Activated gamma-delta T cell (primary cell): Measurements from ENCODE around the gene LGR6.
"Not testable (repeated sequence)": the region's sequence is repeated elsewhere in the genome, so short reads cannot be mapped to it uniquely, and the experiment has no call there.

Experiments used
- DNase-seq: peaks from one replicate; lab custom pipeline; 2025; lab: John Stamatoyannopoulos, UW

The LGR6 gene

GRCh38 chr1:202221911-202222909, 28.6 kb downstream of the LGR6 start:
- no peak for DNase-seq

- DNase-seq = no peak
These were observed 29.7 kb downstream of the LGR6 start for GRCh38 chr1:202223121-202223860.

GRCh38 chr1:202224453-202224852, 30.9 kb downstream of the LGR6 start:
- no peak for DNase-seq

GRCh38 chr1:202225131-202225530, 31.5 kb downstream of the LGR6 start:
- DNase-seq = no peak

GRCh38 chr1:202227053-202227672, 33.6 kb downstream of the LGR6 start:
- DNase-seq = no peak

- no peak for DNase-seq
These were observed 34.4 kb downstream of the LGR6 start for GRCh38 chr1:202227997-202228401.

- no peak for DNase-seq
These were observed 35.0 kb downstream of the LGR6 start for GRCh38 chr1:202228484-202229122.

GRCh38 chr1:202229376-202229775, 35.8 kb downstream of the LGR6 start:
- no peak for DNase-seq

GRCh38 chr1:202230061-202230938, 36.7 kb downstream of the LGR6 start:
- no peak for DNase-seq

GRCh38 chr1:202230939-202231645, 37.5 kb downstream of the LGR6 start:
- DNase-seq = no peak

- no peak for DNase-seq
These were observed 39.6 kb downstream of the LGR6 start for GRCh38 chr1:202233171-202233570.

- DNase-seq = no peak
These were observed 40.2 kb downstream of the LGR6 start for GRCh38 chr1:202233804-202234203.

GRCh38 chr1:202234331-202235002, 40.9 kb downstream of the LGR6 start:
- DNase-seq = no peak

GRCh38 chr1:202235003-202235660, 41.5 kb downstream of the LGR6 start:
- no peak for DNase-seq

GRCh38 chr1:202235856-202236837, 42.5 kb downstream of the LGR6 start:
- DNase-seq = no peak

GRCh38 chr1:202237052-202237451, 43.5 kb downstream of the LGR6 start:
- no peak for DNase-seq

- no peak for DNase-seq
These were observed 45.3 kb downstream of the LGR6 start for GRCh38 chr1:202238914-202239313.

GRCh38 chr1:202240226-202240625, 46.6 kb downstream of the LGR6 start:
- DNase-seq = not testable (repeated sequence)
